Caco-2 (cell line): ENCODE measurements around the gene C16orf95. TPM values are rescaled to one million over a fixed set of nuclear protein-coding genes. Genes with fewer than 3 reads are reported as not detected.
"Not testable (repeated sequence)": the region's sequence is repeated elsewhere in the genome, so short reads cannot be mapped to it uniquely, and the experiment has no call there.

Experiments
- BruUV-seq: library from RNA; stranded (reverse); fragments of 400-500 nt; replicated peaks from 2 replicates; lab custom pipeline; 2021; lab: Mats Ljungman, UMichigan
- CTCF ChIA-PET: fragments of 300-600 bp; sonication (Branson Sonifier 250); formaldehyde crosslinking; loops from one replicate; lab custom pipeline; 2022; ENCODE audit warnings: antibody characterized with exemption; lab: Charles Lee
- POLR2A ChIA-PET: fragments of 300-600 bp; sonication (Branson Sonifier 250); formaldehyde crosslinking; loops from one replicate; lab custom pipeline; 2022; ENCODE audit warnings: antibody characterized with exemption; lab: Charles Lee
- DNase-seq, 2 experiments: peaks; one replicate each; pipeline versions ENCODE4 v3.0.0 to v3.0.0-alpha.2; 2020 to 2022
- H3K27me3 ChIP-seq: replicated peaks from 2 replicates; pipeline ENCODE4 v1.6.0; 2011; ENCODE audit warnings: low read length; ENCODE audit not compliant: control insufficient read depth, insufficient read depth
- H3K36me3 ChIP-seq: 2 replicates; pipeline ENCODE4 v1.5.1; 2011; ENCODE audit warnings: low read length; ENCODE audit not compliant: control insufficient read depth, insufficient read depth
- H3K4me1 ChIP-seq: fragments of 250-450 bp; sonication (Bioruptor Pico); 2 replicates; pipeline ENCODE4 v1.5.1; 2020; ENCODE audit warnings: mild to moderate bottlenecking
- H3K4me3 ChIP-seq: 2 replicates; pipeline ENCODE4 v1.5.1; 2011; ENCODE audit warnings: low read depth, mild to moderate bottlenecking, control low read depth, low read length
- H3K9me3 ChIP-seq: fragments of 250-450 bp; sonication (Bioruptor Pico); 2 replicates; pipeline ENCODE4 v1.5.1; 2020; ENCODE audit warnings: mild to moderate bottlenecking, moderate library complexity
- H3K27ac Mint-ChIP-seq: one replicate; pipeline ENCODE4 v1.8.0; 2022; ENCODE audit warnings: mixed read lengths; ENCODE audit not compliant: unreplicated experiment
- H3K27me3 Mint-ChIP-seq: one replicate; pipeline ENCODE4 v1.8.0; 2022; ENCODE audit warnings: mixed read lengths; ENCODE audit not compliant: insufficient read depth, unreplicated experiment
- H3K36me3 Mint-ChIP-seq: one replicate; pipeline ENCODE4 v1.8.0; 2022; ENCODE audit warnings: mild to moderate bottlenecking, mixed read lengths; ENCODE audit not compliant: insufficient read depth, unreplicated experiment
- H3K4me1 Mint-ChIP-seq: one replicate; pipeline ENCODE4 v1.8.0; 2022; ENCODE audit warnings: low read depth, mixed read lengths; ENCODE audit not compliant: unreplicated experiment
- H3K4me3 Mint-ChIP-seq: one replicate; pipeline ENCODE4 v1.8.0; 2022; ENCODE audit warnings: mild to moderate bottlenecking, moderate library complexity, mixed read lengths; ENCODE audit not compliant: unreplicated experiment
- H3K9me3 Mint-ChIP-seq: one replicate; pipeline ENCODE4 v1.8.0; 2022; ENCODE audit warnings: mixed read lengths; ENCODE audit not compliant: unreplicated experiment
- intact Hi-C: fragments of 100-400 bp; cut with micrococcal nuclease; formaldehyde crosslinking; loops from one replicate; pipeline ENCODE4 v1.10.0; 2022; ENCODE audit not compliant: unreplicated experiment
- total RNA-seq: library from RNA; stranded (reverse); gene quantifications from 2 replicates; pipeline ENCODE4 v1.2.3, GENCODE V29; 2022
- TF ChIP-seq, protein P1 (sequence below), 2 experiments: fragments of 200-600 bp in 1 of 2; IDR thresholded peaks; 1 replicate in 1 of 2; 2 replicates in 1 of 2; pipeline versions ENCODE4 v1.5.1 to v1.8.0; 2011 to 2022; ENCODE audit warnings: antibody characterized with exemption in 1 of 2, control low read depth in 1 of 2, inconsistent platforms in 1 of 2, low read depth in 1 of 2, low read length in 1 of 2, mild to moderate bottlenecking in 1 of 2, moderate library complexity in 1 of 2; ENCODE audit not compliant: insufficient read depth in 1 of 2, severe bottlenecking in 1 of 2, unreplicated experiment in 1 of 2

Gene C16orf95
- total RNA-seq, 1 experiment from 2014 or later: 4.4 TPM

DNA sequence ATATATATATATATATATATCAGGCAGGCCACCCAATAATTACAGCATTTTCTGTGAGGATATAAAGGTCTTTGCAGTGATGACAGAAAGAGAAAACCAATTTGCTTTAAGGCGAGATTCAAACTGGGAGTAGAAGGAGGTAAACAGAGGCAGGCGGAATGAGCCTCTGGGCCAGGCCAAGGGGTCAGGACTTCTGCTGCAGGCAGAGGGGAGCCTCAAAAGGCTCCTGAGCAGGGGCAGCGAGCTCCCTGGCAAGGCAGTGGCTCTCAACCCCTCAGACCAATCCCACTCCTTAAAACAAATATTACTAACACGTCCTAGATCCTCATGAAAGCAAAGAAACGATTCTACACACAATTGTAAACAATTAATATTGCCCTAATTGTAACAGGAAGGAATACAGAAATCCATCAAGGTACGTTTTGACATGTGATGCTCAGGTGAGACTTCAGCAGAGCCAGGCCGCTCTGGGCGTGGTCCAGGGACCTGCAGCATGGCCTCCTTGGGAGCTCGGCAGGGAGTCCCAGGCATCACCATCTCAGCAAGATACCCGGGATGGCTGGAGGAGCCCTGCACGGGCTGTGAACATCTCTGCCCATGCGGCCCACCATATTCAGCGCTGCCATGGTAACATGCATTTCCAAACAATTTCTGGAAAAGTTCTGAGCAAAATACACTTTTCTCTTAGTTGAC, 48.0 kb upstream of the C16orf95 start:
- POLR2A ChIA-PET: no interaction called here
- H3K27ac Mint-ChIP-seq: no peak overlapping the region
- TF ChIP-seq, protein P1, sequence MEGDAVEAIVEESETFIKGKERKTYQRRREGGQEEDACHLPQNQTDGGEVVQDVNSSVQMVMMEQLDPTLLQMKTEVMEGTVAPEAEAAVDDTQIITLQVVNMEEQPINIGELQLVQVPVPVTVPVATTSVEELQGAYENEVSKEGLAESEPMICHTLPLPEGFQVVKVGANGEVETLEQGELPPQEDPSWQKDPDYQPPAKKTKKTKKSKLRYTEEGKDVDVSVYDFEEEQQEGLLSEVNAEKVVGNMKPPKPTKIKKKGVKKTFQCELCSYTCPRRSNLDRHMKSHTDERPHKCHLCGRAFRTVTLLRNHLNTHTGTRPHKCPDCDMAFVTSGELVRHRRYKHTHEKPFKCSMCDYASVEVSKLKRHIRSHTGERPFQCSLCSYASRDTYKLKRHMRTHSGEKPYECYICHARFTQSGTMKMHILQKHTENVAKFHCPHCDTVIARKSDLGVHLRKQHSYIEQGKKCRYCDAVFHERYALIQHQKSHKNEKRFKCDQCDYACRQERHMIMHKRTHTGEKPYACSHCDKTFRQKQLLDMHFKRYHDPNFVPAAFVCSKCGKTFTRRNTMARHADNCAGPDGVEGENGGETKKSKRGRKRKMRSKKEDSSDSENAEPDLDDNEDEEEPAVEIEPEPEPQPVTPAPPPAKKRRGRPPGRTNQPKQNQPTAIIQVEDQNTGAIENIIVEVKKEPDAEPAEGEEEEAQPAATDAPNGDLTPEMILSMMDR (IDR thresholded peaks at IDR 0.05; ENCODE audit: insufficient read depth in 1 of 2, low read depth in 1 of 2, low read length in 1 of 2, severe bottlenecking in 1 of 2, unreplicated experiment in 1 of 2): no peak
- no TSS peak for BruUV-seq
- Histone ChIP-seq H3K36me3 (peaks cover 3% of the 10 kb centered on the region; the same call in 1 of the 2 replicates), H3K4me3 (no peak overlapping the region), H3K9me3 (no peaks in the 10 kb centered on the region), H3K4me1 (no peaks in the 10 kb centered on the region), H3K27me3 (no peaks in the 10 kb centered on the region)
- no peak overlapping the region for H3K4me3 Mint-ChIP-seq
- no peaks in the 10 kb centered on the region for H3K27me3 Mint-ChIP-seq
- intact Hi-C loops: no loop called here
- no peaks in the 10 kb centered on the region for H3K9me3 Mint-ChIP-seq
- CTCF ChIA-PET: no interaction called here
- H3K36me3 Mint-ChIP-seq: peaks cover 31% of the 10 kb centered on the region
- no peaks in the 10 kb centered on the region for H3K4me1 Mint-ChIP-seq
- DNase-seq: no peak

DNA sequence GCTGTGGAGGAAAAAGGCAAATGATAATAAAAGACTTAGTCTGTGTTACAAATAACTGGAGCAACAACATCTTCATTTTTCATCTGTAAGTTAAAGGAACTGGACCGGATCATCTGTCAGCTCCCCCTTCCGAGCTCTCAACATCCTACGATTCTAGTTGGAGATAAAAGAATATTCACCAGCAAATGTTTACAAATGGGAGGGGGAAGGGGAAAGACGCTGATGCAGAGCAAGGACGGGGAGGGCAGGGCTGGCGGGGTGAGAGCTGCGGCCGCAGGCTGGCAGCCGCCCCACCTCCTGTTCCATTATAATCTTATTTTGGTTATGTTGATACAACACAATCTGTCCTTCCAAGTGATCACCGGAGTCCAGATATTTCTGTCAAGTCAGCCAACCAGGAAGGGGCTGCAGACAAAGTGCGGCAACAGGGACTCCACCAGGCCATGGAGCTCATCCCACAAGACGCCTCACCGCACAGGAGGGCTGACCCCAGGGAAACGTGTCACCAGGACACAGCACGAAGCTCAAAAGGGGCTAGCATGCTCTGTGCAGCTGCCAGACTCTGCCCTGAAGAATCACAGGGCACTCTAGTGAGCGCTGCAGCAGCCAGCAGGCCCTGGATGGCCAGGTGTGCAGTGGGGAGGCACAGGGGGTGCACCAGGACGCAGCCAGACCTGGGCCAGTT, 46.7 kb upstream of the C16orf95 start:
- intact Hi-C loops: no loop called here
- CTCF ChIA-PET: no interaction called here
- Histone ChIP-seq H3K36me3 (peaks cover 3% of the 10 kb centered on the region; the same call in 1 of the 2 replicates), H3K4me1 (no peaks in the 10 kb centered on the region), H3K9me3 (no peaks in the 10 kb centered on the region), H3K27me3 (no peaks in the 10 kb centered on the region), H3K4me3 (no peak overlapping the region)
- H3K36me3 Mint-ChIP-seq: peaks cover 36% of the 10 kb centered on the region
- H3K4me1 Mint-ChIP-seq: no peaks in the 10 kb centered on the region
- POLR2A ChIA-PET: no interaction called here
- DNase-seq: no peak
- no peaks in the 10 kb centered on the region for H3K9me3 Mint-ChIP-seq
- no peaks in the 10 kb centered on the region for H3K27me3 Mint-ChIP-seq
- no peak overlapping the region for H3K4me3 Mint-ChIP-seq
- TF ChIP-seq, protein P1 (IDR thresholded peaks at IDR 0.05; ENCODE audit: insufficient read depth in 1 of 2, low read depth in 1 of 2, low read length in 1 of 2, severe bottlenecking in 1 of 2, unreplicated experiment in 1 of 2): no peak
- no peak overlapping the region for H3K27ac Mint-ChIP-seq
- BruUV-seq: no TSS peak

DNA sequence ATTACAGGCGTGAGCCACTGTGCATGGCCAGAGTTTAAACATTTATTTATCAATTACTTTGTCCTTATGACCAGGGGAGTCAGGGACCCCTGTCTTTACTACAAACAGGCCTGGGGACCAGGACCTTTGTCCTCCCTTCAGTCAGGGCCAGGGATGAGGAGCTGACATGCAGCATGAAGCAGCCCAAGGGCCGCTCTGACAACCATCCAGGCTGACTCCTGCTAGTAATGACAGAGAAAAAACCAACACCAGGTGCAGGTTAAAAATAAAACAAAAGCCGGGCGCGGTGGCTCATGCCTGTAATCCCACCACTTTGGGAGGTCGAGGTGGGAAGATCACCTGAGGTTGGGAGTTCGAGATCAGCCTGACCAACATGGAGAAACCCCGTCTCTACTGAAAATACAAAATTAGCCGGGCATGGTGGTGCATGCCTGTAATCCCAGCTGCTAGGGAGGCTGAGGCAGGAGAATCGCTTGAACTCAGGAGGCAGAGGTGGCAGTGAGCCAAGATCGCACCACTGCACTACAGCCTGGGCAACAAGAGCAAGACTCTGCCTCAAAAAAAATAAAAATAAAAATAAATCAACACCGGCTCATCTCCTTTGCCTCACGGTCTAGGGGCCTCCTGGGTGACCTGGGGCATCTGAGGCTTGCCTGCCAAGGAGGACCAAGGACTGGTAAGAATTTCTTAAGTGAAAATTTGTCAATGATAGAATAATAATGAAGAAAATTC, 45.8 kb upstream of the C16orf95 start:
- H3K36me3 ChIP-seq, H3K9me3 Mint-ChIP-seq, H3K27me3 ChIP-seq, POLR2A ChIA-PET, H3K4me3 Mint-ChIP-seq, BruUV-seq, DNase-seq, H3K9me3 ChIP-seq, H3K4me3 ChIP-seq, CTCF ChIA-PET, H3K4me1 ChIP-seq, H3K27me3 Mint-ChIP-seq, H3K27ac Mint-ChIP-seq, intact Hi-C loops, H3K4me1 Mint-ChIP-seq: not testable (repeated sequence)
- H3K36me3 Mint-ChIP-seq: peaks cover 43% of the 10 kb centered on the region
